ENCODE measurements around the gene BIRC5.

Gene BIRC5

GRCh38 chr17:78242024-78242742, 28.1 kb downstream of the BIRC5 start:
- TF ChIP-seq CTCF (IDR thresholded peaks at IDR 0.05), result no peak

- no peak for TF ChIP-seq CTCF (IDR thresholded peaks at IDR 0.05)
Measured at GRCh38 chr17:78247304-78247703, 33.3 kb downstream of the BIRC5 start.

GRCh38 chr17:78248051-78248914, 34.2 kb downstream of the BIRC5 start:
- TF ChIP-seq CTCF (IDR thresholded peaks at IDR 0.05), result no peak

- TF ChIP-seq CTCF (IDR thresholded peaks at IDR 0.05), result no peak
Measured at GRCh38 chr17:78249074-78249817, 35.2 kb downstream of the BIRC5 start.

- TF ChIP-seq CTCF (IDR thresholded peaks at IDR 0.05), result no peak
Measured at GRCh38 chr17:78249818-78250806, 36.1 kb downstream of the BIRC5 start.

GRCh38 chr17:78250891-78251772, 37.1 kb downstream of the BIRC5 start:
- peak; percentile 100 for TF ChIP-seq CTCF (IDR thresholded peaks at IDR 0.05)

All from LNCAP (cell line).